Suppressor macrophage (primary cell): Measurements from ENCODE around the gene MAP2K1.

ENCODE experiments used
- DNase-seq, 4 experiments: peaks; one replicate each; pipeline ENCODE4 v3.0.0-alpha.2; 2020 to 2022

MAP2K1 gene

DNA sequence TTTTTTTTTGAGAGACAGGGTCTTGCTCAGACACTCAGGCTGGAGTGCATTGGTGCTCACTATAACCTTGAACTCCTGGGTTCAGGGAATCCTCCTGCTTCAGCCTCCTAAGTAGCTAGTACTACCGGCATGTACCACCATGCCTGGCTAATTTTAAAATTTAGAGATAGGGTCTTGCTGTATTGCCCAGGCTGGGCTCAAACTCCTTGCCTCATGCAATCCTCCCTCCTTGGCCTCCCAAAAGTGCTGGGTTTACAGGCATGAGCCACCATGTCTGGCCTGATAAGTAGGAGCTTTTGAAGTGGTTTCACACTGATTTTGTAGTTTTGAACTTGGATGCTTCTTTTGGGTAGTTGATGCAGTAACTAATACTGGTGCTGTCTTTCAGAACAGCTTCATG, 7.8 kb downstream of the MAP2K1 start:
- no peak for DNase-seq

DNA sequence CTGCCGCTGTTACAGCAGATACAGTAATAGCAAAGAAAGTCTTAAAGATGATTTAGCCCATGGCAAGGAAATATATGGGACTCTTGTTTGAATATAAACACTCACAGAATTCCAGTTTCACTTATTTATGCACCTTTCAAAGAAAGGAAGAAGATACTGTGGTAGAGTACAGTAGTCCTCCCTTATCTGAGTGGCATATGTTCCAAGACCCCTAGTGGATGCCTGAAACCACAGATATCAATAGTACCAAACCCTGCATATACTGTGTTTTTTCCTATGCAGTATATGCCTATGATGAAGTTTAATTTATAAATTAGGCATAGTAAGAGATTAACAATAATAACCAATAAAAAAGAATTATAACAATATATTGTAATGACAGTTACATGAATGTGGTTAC, 8.2 kb downstream of the MAP2K1 start:
- DNase-seq: no peak

DNA sequence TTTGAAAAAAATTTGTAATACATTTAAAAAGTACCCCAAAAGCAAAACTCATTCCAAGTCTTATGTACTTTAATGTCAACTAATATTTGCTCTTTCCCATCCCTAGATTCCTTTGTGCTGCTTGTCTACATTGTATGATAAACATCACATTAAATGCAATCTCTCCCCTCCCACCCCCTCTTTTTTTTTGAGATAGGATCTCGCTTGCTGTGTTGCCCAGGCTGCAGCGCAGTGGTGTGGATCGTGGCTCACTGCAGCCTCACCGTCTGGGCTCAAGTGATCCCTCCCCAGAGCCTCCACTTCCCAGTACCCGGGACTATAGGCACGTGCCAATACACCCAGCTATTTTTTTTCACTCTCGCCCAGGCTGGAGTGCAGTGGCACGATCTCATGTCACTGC, 12.6 kb downstream of the MAP2K1 start:
- no peak for DNase-seq

DNA sequence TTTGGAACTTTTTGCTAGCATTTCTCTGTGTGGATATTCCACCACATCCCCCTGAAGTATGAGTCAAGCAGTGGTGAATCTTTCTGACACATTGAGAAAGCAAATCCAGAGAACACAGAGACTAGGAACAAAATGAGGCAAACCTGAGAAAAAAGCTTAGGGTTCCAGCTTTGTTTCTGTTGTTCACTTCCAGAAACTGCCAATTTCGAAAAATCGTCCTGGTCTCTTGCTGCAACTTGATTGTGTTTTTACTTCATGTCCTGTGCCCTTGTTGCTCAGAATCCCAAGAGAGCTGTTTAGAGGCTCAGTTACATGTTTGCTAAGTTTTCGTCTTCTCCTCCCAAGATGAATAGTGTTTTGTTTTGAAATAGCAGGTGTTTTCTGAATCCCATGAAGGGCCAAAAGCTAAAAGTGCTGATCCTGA, 13.7 kb downstream of the MAP2K1 start:
- DNase-seq: no peak

DNA sequence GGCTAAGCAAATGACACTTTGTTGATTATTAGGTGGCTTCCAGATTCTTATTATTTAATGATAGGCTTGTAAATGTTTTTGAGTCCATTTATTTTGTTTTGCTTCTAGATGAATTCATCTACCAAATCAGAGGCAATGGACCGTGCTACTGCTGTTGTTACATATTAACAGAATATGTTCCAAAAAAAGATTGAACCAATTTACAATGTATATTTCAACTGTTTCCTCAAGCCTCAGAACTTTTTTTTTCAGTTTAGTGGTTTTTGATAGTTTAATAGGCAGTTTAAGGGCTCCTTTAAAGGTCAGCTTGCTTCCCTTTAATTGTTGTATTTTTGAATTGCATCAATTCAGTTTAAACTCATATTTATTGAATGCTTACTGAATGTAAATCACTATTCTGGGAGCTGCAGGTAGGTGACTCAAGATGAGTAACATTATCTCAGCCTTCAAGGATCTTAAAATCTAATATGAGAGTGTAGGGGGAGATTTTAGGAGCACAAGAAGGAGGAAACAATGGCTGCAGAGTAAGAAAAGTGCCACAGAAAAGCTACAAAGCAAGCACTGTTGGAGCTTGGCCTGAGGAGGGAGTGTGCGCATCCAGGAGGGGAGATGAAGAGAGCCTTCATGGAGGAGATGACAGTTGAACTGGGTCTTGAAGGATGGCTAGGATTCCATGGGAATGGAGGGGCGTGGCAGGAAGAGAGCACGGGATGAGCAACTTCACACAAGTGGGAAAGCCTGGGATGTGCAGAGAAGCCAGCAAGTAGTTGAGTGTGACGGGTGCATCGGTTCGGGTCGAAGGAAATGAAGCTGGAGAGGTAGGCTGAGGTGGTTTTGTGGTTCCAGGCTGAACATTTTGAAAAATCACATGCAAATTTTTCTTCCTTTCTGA, 14.7 kb downstream of the MAP2K1 start:
- DNase-seq: no peak

DNA sequence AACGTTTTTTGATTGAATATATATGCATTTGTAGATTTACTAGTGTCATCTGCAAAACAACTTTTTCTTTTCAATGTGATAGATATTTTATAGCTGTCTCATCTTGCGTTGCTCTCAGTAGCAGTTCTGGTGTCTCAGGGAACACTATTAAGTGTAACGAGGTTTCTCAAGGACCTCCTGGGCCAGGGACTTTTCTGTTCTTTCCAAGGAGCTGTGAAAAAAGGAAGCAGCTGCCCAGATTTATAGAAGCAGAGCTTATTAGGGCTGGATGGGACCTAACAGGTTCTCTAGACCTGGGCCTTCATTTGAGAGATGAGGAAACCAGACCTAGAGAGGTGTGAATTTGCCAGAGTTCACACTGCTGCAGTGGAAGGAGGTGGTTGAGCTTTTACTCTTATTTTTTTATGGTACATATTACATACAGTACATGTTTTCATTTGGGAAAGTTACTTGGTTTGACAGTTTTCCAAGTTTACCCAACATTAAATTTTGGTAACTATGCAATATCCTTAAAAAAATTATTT, 16.1 kb downstream of the MAP2K1 start:
- peak in 2 of 4 experiments; percentile 40 to 48 for DNase-seq

DNA sequence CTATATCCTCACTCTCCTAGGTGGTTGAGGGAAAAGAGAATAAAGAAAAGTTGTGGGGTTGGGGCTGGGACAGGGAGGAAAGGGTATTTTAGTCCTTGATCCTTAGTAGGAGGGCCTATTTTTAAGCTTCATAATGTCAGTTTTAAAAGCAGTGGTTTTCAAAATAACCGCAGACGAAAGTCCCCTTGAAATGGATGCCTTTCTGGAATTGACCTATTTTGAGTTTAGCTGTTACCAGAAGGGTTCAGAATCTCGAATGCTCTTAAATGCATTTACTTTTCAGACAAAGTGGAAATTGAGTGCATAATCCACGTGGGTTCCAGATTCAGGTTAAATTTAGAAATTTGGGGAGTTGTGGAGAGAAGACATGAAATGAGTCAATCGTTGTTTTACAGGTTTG, 16.6 kb downstream of the MAP2K1 start:
- DNase-seq: no peak

DNA sequence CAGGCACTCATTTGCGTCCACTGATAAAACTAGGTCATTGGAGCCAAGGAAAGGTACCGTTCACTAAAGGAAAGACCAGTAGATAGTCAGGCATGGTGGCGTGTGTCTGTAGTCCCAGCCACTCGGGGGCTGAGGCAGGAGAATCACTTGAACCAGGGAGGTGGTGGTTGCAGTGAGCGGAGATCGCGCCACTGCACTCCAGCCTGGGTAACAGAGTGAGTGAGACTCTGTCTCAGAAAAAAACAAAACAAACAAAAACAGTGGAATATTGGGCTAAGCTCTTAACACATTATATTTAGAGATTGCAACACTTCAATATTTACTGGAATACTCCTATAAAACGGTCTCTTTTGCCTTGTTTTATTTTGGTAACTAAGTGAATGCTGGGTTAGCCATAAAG, 17.4 kb downstream of the MAP2K1 start:
- no peak for DNase-seq

DNA sequence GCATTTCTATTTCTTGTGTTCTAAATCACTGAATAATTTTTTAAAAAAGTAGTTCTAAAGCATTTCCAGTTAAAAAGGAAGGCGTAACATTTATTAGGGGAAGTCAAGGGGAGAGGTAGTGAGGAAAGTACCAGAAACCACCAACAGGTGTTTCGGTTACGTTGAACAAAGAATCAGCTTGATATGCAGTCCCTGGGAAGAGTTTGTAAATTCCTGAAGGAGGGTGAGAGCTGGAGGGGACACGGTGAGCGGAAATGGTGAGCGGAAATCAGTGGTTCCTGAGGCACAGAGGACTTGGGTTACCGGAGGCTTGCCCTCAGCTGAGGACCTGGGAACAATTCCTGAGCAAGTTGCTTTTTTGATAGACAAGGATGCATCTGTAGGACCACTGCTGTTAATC, 17.8 kb downstream of the MAP2K1 start:
- no peak for DNase-seq

DNA sequence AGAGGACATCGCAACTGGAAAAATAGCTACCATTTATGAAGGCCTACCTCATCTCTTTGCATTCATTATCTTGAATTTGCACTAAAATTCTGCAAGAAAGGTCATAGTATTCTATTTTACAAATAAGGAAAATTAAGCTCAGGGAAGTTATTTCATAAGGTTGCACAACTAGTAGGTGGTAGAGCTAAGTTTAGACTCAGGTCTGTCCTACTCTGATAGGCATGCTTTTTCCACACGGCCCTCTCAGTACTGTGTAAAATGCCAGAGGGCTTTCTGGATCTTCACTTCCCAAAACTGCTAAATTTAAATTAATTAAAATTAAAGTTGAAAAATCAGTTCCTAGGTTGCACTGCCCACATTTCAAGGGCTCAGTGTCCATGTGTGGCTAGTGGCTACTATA, 18.3 kb downstream of the MAP2K1 start:
- DNase-seq: no peak

DNA sequence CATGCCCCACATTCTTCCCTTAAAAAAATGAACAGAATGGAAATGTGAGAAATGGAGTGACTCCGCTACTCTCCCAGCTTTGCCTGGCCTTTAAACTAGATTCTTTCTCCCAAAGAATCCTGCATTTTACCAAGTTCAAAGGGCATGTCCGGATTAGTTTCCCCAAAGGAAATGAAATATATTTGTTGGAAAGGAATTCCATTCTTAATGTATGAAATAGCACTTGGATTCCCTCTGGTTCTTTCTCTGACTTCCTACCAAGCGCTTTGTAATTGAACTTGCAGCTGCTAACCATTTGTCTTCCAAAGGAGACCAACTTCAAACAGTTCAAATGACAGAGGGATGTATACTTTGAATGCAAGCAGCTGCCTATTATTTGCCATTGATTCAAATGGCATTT, 18.9 kb downstream of the MAP2K1 start:
- DNase-seq: no peak

DNA sequence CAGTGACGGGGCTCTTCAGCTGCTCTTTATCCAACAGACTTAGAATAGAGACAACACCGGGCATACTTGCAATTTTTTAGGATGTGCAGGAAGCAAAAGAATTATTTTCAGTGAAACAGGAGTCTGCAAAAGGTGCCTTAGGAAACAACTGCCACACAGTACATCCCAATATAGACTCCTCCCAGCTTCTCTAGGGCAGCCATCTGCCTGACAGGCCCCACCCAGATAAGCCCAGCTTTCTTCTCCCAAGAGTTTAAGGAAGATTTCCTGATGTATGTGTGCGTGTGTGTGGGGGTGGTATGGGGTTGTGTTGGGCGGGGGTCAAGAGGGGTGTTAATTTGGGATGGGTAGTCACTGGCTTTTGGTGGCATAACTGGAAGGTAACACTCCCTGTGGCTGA, 21.5 kb downstream of the MAP2K1 start:
- DNase-seq: no peak

DNA sequence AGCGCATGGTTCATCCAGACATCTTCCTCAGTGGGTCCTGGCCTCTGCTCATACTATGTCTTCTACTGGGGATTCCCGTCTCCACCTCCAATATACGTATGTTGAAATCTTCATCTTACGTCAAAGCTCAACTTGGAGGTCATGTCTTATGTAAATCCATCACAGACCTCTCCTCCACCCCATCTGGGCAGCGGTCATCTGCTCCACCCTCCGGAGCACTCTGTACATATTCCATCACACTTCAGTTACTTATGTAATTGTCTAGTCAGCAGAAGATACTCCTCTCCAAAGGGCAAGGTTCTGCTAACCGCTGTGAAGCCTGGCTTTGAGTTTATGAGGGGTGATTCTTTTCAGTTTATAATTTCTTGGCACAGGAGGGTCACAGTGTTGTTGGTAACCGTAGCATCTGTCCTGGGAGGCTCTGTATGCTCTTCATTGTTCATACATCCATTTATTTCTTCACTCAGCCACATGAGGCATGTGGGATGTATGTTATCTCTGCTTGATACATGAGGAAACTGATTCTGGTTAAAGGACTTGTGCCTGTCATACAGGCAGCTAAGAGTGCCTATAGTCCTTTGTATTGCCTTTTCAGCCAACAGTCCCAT, 22.1 kb downstream of the MAP2K1 start:
- DNase-seq: peak; percentile 56 to 87 (median 66)

DNA sequence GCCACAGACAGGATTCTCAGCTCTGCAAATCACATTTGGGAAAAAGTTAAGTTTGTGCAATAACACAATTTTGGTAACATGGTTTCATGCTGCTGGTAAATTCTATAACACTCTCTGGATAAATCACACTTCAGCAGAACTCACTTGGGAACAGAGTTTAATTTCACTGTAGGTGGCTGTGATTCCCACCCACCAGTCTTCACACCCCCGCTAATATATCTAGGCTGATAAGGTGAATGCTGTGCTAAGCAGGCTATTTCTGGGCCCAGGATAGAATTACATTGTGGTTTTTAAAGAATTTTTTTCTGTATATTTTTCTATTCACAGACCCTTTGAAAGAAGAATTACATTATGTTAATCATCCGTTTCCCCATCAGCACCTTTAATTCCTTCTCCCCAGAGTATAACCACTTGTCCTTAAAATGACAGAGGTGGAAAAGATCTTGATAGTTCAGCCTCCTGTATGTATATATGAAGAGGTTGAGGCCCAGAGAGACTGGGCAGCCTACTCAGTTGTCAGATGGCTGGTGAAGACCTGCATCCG, 22.9 kb downstream of the MAP2K1 start:
- no peak for DNase-seq

DNA sequence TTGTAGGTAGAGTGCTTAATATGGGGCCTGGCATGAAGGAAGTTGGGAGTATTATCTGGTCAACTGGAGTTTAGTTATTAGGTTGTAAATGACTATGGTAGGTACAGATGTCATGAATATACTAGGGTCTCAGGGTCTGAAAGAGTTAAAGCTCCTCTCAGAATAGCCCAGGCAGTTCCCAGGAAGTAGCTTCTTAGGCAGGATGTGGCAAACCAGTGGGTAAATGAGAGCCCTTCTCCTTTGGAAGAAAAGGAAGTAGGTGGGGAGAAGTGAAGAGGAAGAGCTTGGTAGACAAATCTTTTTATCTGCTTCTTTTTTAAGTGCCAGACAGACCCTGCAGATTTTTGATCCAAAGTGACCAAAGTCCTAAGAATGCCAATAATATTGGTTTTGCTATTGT, 24.5 kb downstream of the MAP2K1 start:
- DNase-seq: peak; percentile 53 to 81 (median 72)

DNA sequence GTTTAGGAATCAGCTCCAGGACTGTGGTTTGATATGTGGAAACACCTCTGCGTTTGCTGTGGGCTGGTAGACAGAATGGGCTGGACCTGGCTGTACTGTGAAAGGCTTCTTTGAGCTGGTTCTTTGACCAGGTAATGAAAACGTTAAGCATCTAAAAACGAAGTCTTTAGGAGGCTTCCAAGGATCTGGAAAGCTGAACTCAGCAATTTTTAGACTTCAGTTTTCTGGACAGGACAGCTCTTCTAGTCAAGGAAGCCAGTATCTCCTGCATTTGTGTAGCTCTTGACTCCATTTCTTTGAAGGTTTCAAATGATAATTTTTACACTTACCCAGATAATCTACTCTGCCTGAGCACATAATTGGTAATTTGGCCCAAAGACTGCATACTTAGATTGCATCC, 25.5 kb downstream of the MAP2K1 start:
- DNase-seq: no peak

DNA sequence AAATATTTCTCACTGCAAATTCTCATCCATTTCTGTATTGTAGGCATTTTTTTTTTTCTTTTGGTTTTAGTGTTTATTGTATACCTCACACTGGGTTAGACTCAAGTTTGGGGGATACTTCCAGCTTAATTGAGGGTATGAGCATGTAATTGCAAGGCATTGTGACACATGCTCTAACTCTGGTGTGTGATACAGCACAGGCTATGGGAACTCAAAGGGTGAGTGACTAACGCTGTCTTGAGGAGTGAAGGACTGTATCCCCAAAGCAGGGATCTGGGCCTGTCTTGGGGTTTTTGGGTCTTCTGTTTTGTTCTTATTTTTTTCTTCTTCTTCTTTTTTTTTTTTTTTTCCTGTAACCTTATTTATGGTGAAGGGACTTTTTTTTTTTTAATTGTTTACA, 26.9 kb downstream of the MAP2K1 start:
- peak; percentile 15 to 57 (median 38) for DNase-seq

DNA sequence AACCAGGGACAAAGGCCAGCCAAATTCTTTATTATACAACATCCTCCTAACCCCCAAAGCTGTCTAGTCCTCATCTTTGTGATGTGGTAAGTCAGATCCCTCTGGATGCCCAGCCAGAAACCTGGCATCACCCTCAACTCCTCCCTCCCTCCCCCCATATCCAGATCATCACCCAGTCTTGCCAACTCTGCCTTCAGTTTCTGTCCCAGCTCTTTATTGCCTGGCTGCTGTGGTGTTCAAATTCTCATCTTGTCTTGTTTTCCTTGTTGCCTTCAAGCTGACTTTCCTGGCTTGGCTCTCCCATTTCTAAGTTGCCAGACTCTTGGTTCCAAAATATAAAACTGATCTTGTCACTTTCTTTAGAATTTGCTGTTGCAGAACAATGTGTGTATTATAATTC, 28.6 kb downstream of the MAP2K1 start:
- DNase-seq: no peak

DNA sequence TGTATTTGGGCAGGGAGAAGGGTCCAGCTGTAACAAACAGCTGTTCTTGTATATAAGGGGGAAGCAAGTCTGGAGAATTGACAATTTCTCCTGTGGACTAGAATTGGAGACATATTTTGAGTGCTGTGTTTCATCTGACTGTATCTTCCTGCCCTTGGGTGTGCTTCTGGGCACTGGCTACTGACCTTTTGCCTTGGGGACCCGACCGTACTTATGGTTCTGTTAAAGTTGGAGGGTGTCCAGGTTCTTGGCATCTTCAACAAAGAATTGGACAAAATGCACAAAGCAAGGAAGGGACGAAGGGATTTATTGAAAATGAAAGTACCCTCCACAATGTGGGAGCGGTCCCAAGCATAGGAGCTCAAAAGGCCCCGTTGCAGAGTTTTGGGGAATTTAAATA, 31.0 kb downstream of the MAP2K1 start:
- no peak for DNase-seq

DNA sequence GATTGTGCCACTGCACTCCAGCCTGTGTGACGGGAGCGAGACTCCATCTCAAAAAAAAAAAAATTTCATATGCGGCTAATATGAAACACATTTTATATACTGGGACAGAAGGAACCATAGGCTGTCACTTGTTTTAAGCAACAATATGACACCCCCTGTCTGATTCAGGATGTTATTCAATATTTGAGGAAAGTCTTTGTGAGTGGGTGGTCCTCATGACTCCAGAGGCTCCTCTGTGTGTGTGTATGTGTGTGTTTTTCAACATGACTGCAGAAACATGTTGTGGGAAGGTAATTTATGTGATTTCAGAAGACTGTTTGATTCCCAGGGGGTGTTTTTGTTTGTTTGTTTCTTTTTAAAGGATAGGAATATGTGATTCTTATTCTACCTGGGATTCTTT, 32.8 kb downstream of the MAP2K1 start:
- peak; percentile 26 to 75 (median 43) for DNase-seq

DNA sequence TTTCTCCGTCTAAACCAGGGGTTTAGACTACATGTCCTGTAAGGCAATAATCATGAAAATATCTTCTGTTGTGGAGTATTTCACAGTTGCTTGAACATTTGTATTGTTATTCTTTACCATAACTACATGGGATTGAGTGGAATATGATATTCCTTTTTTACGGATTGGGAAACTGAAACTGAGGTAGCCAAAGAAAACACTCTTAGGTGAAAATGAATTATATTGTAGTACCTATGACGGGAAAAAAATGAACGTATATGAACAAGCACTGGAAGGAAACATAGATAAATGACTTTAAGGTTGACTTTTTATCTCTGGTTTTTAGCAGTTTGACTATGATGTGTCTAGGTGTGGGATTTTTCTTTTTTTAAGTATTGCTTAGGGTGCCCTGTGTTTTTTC, 35.6 kb downstream of the MAP2K1 start:
- no peak for DNase-seq

DNA sequence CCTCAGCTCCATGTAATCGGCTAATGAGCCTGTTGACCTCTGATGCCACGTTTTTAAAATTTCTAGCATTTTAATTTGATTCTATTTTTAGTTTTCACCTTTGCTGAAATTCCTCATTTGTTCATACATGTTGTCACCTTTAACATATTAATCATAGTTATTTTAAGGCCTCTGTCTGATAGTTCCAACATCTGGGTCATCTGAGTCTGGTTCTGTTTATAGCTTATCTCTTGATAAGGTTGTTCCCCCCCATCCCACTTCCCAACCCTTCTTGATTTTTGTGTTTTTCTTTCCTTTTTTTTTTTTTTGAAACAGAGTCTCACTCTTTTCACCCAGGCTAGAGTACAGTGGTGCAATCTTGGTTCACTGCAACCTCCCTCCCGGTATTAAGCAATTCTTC, 36.4 kb downstream of the MAP2K1 start:
- DNase-seq: no peak

DNA sequence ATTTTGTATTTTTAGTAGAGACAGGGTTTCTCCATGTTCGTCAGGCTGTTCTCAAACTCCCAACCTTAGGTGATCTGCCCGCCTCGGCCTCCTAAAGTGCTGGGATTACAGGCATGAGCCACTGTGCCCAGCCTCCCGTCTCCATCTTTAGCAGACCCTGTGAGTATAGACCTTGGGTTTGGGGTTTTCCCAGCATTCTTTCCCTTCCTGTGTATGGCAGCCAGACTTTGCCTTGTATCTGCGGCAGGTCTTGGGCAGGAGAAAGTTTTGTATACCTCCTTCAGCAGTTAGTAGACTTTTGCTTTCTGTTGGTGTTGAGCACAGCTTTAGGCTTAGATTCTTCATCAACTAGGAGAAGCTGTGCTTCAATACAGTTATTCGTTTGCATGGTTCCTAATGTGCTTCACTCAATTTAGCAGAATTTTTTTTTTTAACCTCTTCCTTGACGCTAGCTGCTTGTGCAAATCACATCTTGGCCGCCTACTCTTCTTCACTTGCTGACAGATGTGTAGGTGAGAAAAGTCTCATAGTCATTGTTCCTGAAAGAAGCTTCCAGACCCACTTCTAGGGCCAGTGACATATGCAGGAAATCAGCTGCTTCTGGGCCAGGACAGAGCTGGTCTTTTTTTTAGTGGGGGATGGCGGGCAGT, 38.4 kb downstream of the MAP2K1 start:
- DNase-seq: peak; percentile 9 to 47 (median 42)
